ENCODE measurements around the gene USP25. TPM values are rescaled to one million over a fixed set of nuclear protein-coding genes. Genes with fewer than 3 reads are reported as not detected.

USP25 gene
- total and polyA plus RNA-seq, 4 donors, result 14.6 to 148 (median 32.1) TPM

DNA sequence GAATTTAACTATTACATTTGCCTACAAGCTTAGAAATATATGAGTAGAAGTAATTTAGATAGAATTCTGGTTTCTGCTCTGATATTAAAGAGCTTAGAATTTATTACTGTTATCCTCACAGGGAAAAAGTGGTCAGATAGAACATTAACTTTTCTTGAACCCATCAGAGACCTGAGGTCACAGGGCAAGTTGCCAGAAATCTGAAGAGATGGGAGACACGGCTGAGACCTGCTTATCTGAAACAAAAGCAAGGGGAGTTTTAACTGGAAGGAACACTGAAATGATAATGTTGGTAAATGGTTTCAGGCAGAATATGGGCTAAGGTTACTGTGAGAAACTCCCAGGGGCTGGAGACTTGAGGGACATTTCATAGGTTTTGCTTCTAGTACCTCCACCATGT is 28.0 kb upstream of the USP25 start:
- H3K27me3 ChIP-seq (ENCODE audit: control insufficient read depth in 3 of 3, insufficient read depth in 3 of 3, low read length in 2 of 3), result no peaks in the 10 kb centered on the region
- no peak for DNase-seq
- no peak for TF ChIP-seq CTCF (IDR thresholded peaks at IDR 0.05; ENCODE audit: control extremely low read depth, extremely low read depth)
- WGBS, 2 donors, result 50 to 54% methylated on average over 1 of the region's 1 CpG
- H3K9me3 ChIP-seq (ENCODE audit: control insufficient read depth in 4 of 4, insufficient read depth in 3 of 4, low read length in 3 of 4), result no peaks in the 10 kb centered on the region
- no peak overlapping the region for H3K4me3 ChIP-seq
- H3K9ac ChIP-seq (ENCODE audit: insufficient read depth in 1 of 2, low read length in 2 of 2), result no peak overlapping the region
- ATAC-seq (ENCODE audit: insufficient read depth, low FRiP score), result no peak
- no peak overlapping the region for H3K27ac ChIP-seq (ENCODE audit: low read depth in 1 of 2, low read length in 1 of 2)
- H3K4me1 ChIP-seq (ENCODE audit: control insufficient read depth in 5 of 5, insufficient read depth in 5 of 5, low read length in 5 of 5), result no peaks in the 10 kb centered on the region
- no peaks in the 10 kb centered on the region for H3K36me3 ChIP-seq (ENCODE audit: control insufficient read depth in 4 of 4, insufficient read depth in 4 of 4, low read length in 4 of 4)

DNA sequence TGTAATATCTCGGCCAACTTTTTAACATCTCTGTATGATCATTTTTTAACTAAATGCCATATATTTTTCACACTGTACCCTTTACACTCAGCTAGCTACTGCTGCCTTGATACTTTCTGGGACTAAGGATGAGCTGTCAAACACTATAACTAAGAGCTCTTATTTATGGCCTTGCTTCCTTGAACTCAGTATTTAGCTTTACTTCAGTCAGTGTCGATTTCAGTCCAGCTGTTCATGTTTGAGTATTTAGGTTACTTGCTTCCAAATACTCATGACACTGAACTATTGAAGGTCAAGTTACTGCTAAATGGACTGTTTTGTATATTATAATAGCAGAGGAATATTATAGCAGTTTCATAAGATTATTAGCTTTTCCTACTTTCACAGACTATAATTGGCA is 25.9 kb upstream of the USP25 start:
- WGBS, 2 donors, result 83 to 89% methylated on average over 2 of the region's 2 CpGs
- Histone ChIP-seq H3K4me1 (ENCODE audit: control insufficient read depth in 5 of 5, insufficient read depth in 5 of 5, low read length in 5 of 5) (no peaks in the 10 kb centered on the region), H3K9me3 (ENCODE audit: control insufficient read depth in 4 of 4, insufficient read depth in 3 of 4, low read length in 3 of 4) (no peaks in the 10 kb centered on the region), H3K27ac (ENCODE audit: low read depth in 1 of 2, low read length in 1 of 2) (no peak overlapping the region), H3K27me3 (ENCODE audit: control insufficient read depth in 3 of 3, insufficient read depth in 3 of 3, low read length in 2 of 3) (no peaks in the 10 kb centered on the region), H3K9ac (ENCODE audit: insufficient read depth in 1 of 2, low read length in 2 of 2) (no peak overlapping the region), H3K36me3 (ENCODE audit: control insufficient read depth in 4 of 4, insufficient read depth in 4 of 4, low read length in 4 of 4) (no peaks in the 10 kb centered on the region), H3K4me3 (no peak overlapping the region)
- TF ChIP-seq CTCF (IDR thresholded peaks at IDR 0.05; ENCODE audit: control extremely low read depth, extremely low read depth), result no peak
- DNase-seq (no peak), ATAC-seq (ENCODE audit: insufficient read depth, low FRiP score) (no peak)

GRCh38 chr21:15706696-15707095 is 23.1 kb upstream of the USP25 start:
- DNase-seq, result peak in 1 of 3 donors; percentile 18
- no peak for TF ChIP-seq CTCF (IDR thresholded peaks at IDR 0.05; ENCODE audit: control extremely low read depth, extremely low read depth)
- 53 to 85% methylated on average over 3 of the region's 3 CpGs for WGBS, 2 donors

GRCh38 chr21:15713412-15713811 is 16.4 kb upstream of the USP25 start:
- Histone ChIP-seq H3K4me1 (ENCODE audit: control insufficient read depth in 5 of 5, insufficient read depth in 5 of 5, low read length in 5 of 5) (peaks cover 0 to 2% (median 0%) of the 10 kb centered on the region in 5 donors), H3K27me3 (ENCODE audit: control insufficient read depth in 3 of 3, insufficient read depth in 3 of 3, low read length in 2 of 3) (no peaks in the 10 kb centered on the region), H3K9ac (ENCODE audit: insufficient read depth in 1 of 2, low read length in 2 of 2) (no peak overlapping the region), H3K4me3 (no peak overlapping the region), H3K27ac (ENCODE audit: low read depth in 1 of 2, low read length in 1 of 2) (no peak overlapping the region), H3K36me3 (ENCODE audit: control insufficient read depth in 4 of 4, insufficient read depth in 4 of 4, low read length in 4 of 4) (no peaks in the 10 kb centered on the region), H3K9me3 (ENCODE audit: control insufficient read depth in 4 of 4, insufficient read depth in 3 of 4, low read length in 3 of 4) (no peaks in the 10 kb centered on the region)
- DNase-seq (no peak), ATAC-seq (ENCODE audit: insufficient read depth, low FRiP score) (no peak)
- WGBS, 2 donors, result 39 to 94% methylated on average over 1 of the region's 1 CpG
- no peak for TF ChIP-seq CTCF (IDR thresholded peaks at IDR 0.05; ENCODE audit: control extremely low read depth, extremely low read depth)

More at GRCh38 chr21:15706696-15707095, 23.1 kb upstream of the USP25 start:
- H3K27me3 ChIP-seq (ENCODE audit: control insufficient read depth in 3 of 3, insufficient read depth in 3 of 3, low read length in 2 of 3), result no peaks in the 10 kb centered on the region
- peak; percentile 83 for ATAC-seq (ENCODE audit: insufficient read depth, low FRiP score)
- H3K9ac ChIP-seq (ENCODE audit: insufficient read depth in 1 of 2, low read length in 2 of 2), result no peak overlapping the region
- peaks cover 0 to 2% (median 0%) of the 10 kb centered on the region in 5 donors for H3K4me1 ChIP-seq (ENCODE audit: control insufficient read depth in 5 of 5, insufficient read depth in 5 of 5, low read length in 5 of 5)
- H3K4me3 ChIP-seq, result no peak overlapping the region
- no peaks in the 10 kb centered on the region for H3K36me3 ChIP-seq (ENCODE audit: control insufficient read depth in 4 of 4, insufficient read depth in 4 of 4, low read length in 4 of 4)
- no peaks in the 10 kb centered on the region for H3K9me3 ChIP-seq (ENCODE audit: control insufficient read depth in 4 of 4, insufficient read depth in 3 of 4, low read length in 3 of 4)
- H3K27ac ChIP-seq (ENCODE audit: low read depth in 1 of 2, low read length in 1 of 2), result no peak overlapping the region

All from lung (tissue), 12 donors.